D721Med (cell line): ENCODE results near the gene FCRL5.

ENCODE experiments used
- DNase-seq: peaks from one replicate; pipeline ENCODE4 v3.0.0; 2011; ENCODE audit warnings: low spot score; ENCODE audit not compliant: insufficient read length
- FAIRE-seq: peaks from 2 replicates; lab custom pipeline; 2011; peaks lifted over from hg19 to GRCh38; lab: Jason Lieb, UNC
- TF ChIP-seq, protein P1 (sequence below): IDR thresholded peaks from 2 replicates; pipeline ENCODE4 v1.5.1; 2012; ENCODE audit warnings: mild to moderate bottlenecking, control low read depth; ENCODE audit not compliant: insufficient read depth; ENCODE audit errors: missing control alignments

Gene FCRL5

DNA sequence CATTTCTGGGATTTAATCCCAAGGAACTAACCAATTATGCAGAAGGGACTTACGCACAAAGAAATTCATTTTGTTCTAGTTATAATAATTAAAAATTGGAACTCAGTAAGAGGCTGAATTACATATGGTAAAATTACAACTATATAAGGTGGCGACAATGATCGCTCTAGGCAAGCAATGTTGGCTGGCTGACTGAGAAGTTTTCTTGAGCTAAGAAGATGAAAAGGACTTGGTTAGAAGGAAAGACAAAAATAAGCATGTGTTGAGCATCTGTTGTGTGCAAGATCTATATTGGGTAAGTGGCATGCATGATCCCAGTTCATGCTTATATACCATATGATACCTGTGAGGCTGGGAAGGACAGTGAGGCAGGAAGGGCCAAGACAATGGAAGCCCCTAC is 80.8 kb downstream of the FCRL5 start:
- DNase-seq (no peak), FAIRE-seq (no peak)

DNA sequence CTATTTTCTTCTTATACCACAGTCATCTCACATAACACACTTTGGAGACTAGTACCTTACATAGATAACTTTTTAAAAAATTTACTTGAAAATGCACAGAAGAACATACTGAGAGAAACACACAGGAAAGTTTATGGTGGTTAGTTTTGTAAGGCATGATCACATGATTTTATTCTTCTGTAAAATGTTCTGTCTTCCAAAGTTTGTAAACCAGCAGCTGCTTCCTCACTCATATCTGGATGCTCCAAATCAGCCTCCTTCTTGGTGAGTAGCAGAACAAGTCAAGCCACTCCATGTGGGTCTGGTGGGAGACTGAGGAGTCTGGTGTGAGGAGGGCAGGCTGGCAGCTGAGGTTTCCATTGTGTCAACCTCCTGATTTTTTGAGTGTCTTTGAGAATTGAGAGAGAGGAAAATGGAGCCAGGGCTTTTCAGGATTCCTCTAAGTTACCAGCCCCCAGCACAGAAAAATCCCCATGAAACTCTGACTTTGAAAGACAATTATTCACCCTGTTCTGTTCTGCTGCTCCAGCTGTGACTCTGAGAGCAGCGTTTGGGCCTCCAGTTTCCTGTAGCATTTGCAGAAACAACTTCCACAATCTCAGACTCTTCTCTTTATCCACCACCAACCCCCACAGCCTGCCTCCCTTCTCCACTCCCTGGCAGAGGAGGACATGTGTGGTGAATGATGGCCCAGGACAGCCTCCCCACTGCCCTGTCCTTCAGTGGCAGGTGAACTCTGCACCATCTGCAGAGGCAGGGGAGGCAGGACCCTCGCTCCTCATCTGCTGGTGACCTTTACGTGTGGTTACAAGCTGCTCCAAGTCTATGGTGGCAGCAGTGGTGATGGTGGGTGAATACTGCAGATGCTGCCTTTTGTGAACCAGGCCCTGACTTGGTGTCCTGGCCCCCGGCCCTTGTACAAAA is 82.3 kb downstream of the FCRL5 start:
- no peak for DNase-seq
- FAIRE-seq, result no peak
- TF ChIP-seq, protein P1, sequence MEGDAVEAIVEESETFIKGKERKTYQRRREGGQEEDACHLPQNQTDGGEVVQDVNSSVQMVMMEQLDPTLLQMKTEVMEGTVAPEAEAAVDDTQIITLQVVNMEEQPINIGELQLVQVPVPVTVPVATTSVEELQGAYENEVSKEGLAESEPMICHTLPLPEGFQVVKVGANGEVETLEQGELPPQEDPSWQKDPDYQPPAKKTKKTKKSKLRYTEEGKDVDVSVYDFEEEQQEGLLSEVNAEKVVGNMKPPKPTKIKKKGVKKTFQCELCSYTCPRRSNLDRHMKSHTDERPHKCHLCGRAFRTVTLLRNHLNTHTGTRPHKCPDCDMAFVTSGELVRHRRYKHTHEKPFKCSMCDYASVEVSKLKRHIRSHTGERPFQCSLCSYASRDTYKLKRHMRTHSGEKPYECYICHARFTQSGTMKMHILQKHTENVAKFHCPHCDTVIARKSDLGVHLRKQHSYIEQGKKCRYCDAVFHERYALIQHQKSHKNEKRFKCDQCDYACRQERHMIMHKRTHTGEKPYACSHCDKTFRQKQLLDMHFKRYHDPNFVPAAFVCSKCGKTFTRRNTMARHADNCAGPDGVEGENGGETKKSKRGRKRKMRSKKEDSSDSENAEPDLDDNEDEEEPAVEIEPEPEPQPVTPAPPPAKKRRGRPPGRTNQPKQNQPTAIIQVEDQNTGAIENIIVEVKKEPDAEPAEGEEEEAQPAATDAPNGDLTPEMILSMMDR, result no peak

More for the DNA sequence above, 80.8 kb downstream of the FCRL5 start:
- TF ChIP-seq, protein P1, result no peak

DNA sequence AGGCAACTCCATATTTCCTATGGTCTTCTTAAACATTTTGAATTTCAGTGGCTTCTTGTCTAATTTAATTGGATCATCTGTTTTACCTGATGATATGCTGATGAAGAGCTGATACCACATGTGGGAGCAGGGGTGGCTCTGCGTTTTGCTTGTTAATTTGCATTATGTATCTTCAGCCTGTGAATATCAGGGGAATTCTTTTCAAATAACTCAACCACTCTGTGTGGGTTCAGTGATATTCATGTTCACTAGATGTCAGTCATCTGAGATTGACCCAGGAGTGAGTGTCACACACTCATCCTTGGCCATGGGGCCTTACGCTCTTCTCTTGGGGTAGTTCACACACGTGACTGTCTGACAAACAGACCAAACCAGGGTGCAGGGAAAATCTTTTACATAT is 83.0 kb downstream of the FCRL5 start:
- FAIRE-seq (no peak), DNase-seq (no peak)
- TF ChIP-seq, protein P1, result no peak

DNA sequence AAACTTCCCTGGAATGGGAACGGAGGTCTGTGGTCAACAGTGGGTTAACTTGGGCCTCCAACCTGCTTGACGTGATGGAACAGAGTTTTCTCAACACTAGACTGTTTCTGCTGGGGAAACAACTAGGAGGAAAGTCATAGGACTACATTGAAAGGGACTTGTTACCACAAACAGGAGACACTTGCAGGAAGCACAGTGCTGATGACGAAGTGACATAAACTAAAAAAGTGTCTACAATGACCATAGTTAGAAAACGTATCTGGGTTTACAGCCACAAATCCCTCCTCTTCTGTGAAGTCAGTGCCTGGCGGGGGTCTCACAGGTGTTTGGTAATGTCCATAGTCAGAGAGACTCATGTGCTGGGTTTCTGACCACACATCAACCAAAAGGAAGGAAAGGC is 86.3 kb downstream of the FCRL5 start:
- TF ChIP-seq, protein P1, result no peak
- DNase-seq (no peak), FAIRE-seq (no peak)
